Measurements from ENCODE around the gene DUSP15. TPM values are rescaled to one million over a fixed set of nuclear protein-coding genes. Genes with fewer than 3 reads are reported as not detected.

The DUSP15 gene
- total RNA-seq, 1 donor from 2014 or later, result 0.45 TPM

DNA sequence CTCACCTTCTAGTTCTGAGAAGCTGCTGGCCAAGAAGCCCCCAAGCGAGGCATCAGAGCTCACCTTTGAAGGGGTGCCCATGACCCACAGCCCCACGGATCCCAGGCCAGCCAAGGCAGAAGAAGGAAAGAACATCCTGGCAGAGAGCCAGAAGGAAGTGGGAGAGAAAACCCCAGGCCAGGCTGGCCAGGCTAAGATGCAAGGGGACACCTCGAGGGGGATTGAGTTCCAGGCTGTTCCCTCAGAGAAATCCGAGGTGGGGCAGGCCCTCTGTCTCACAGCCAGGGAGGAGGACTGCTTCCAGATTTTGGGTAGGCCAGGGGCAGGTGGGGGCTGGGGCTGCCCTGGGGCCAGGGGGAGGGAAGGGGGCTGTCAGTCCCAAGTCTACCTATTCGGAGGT, 48.9 kb downstream of the DUSP15 start:
- H3K36me3 Mint-ChIP-seq, result no peaks in the 10 kb centered on the region
- Histone ChIP-seq H3K27me3 (no peaks in the 10 kb centered on the region), H3K4me1 (no peaks in the 10 kb centered on the region), H3K36me3 (no peaks in the 10 kb centered on the region), H3K9me3 (ENCODE audit: low read depth) (no peaks in the 10 kb centered on the region), H3K4me2 (no peak overlapping the region), H3K9ac (no peak overlapping the region), H3K27ac (no peak overlapping the region), H2AFZ (replicated peaks) (no peak overlapping the region), H3F3A (ENCODE audit: low read depth) (no peaks in the 10 kb centered on the region), H4K20me1 (ENCODE audit: low read depth) (no peaks in the 10 kb centered on the region), H3K79me2 (ENCODE audit: low read depth) (no peaks in the 10 kb centered on the region), H3K4me3 (no peak overlapping the region)
- H3K27ac Mint-ChIP-seq, result peak overlapping the region; percentile 30
- DNase-seq (ENCODE audit: low spot score), result no peak
- H3K9me3 Mint-ChIP-seq, result no peaks in the 10 kb centered on the region
- no peaks in the 10 kb centered on the region for H3K27me3 Mint-ChIP-seq (ENCODE audit: insufficient read depth, low read depth)
- no peak for TF ChIP-seq EZH2phosphoT487 (IDR thresholded peaks at IDR 0.05)
- TF ChIP-seq EZH2 (IDR thresholded peaks at IDR 0.05), result no peak
- no peak overlapping the region for H3K4me3 Mint-ChIP-seq
- peaks cover 14% of the 10 kb centered on the region for H3K4me1 Mint-ChIP-seq

DNA sequence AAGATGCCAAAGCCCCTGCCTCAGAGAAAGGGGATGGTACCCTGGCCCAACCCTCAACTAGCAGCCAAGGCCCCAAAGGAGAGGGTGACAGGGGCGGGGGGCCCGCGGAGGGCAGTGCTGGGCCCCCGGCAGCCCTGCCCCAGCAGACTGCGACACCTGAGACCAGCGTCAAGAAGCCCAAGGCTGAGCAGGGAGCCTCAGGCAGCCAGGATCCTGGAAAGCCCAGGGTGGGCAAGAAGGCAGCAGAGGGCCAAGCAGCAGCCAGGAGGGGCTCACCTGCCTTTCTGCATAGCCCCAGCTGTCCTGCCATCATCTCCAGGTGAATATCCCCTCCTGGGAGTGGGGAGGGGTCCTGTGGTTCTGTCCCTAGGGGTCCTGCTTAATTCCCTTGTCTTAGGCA, 50.1 kb downstream of the DUSP15 start:
- no peaks in the 10 kb centered on the region for H3K36me3 ChIP-seq
- H3K9me3 ChIP-seq (ENCODE audit: low read depth), result no peaks in the 10 kb centered on the region
- H3K27ac ChIP-seq, result no peak overlapping the region
- no peak for DNase-seq (ENCODE audit: low spot score)
- H3K4me1 Mint-ChIP-seq, result peaks cover 14% of the 10 kb centered on the region
- no peaks in the 10 kb centered on the region for H3K27me3 ChIP-seq
- H3K27ac Mint-ChIP-seq, result no peak overlapping the region
- H3K27me3 Mint-ChIP-seq (ENCODE audit: insufficient read depth, low read depth), result no peaks in the 10 kb centered on the region
- no peak for TF ChIP-seq EZH2phosphoT487 (IDR thresholded peaks at IDR 0.05)
- TF ChIP-seq EZH2 (IDR thresholded peaks at IDR 0.05), result no peak
- TF ChIP-seq, protein P1, sequence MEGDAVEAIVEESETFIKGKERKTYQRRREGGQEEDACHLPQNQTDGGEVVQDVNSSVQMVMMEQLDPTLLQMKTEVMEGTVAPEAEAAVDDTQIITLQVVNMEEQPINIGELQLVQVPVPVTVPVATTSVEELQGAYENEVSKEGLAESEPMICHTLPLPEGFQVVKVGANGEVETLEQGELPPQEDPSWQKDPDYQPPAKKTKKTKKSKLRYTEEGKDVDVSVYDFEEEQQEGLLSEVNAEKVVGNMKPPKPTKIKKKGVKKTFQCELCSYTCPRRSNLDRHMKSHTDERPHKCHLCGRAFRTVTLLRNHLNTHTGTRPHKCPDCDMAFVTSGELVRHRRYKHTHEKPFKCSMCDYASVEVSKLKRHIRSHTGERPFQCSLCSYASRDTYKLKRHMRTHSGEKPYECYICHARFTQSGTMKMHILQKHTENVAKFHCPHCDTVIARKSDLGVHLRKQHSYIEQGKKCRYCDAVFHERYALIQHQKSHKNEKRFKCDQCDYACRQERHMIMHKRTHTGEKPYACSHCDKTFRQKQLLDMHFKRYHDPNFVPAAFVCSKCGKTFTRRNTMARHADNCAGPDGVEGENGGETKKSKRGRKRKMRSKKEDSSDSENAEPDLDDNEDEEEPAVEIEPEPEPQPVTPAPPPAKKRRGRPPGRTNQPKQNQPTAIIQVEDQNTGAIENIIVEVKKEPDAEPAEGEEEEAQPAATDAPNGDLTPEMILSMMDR (IDR thresholded peaks at IDR 0.05), result no peak
- peaks cover 2% of the 10 kb centered on the region for H3K4me1 ChIP-seq
- no peak overlapping the region for H2AFZ ChIP-seq (replicated peaks)
- H3K79me2 ChIP-seq (ENCODE audit: low read depth), result no peaks in the 10 kb centered on the region
- no peaks in the 10 kb centered on the region for H3K36me3 Mint-ChIP-seq
- H3K4me3 ChIP-seq, result no peak overlapping the region
- no peak overlapping the region for H3K4me2 ChIP-seq
- H4K20me1 ChIP-seq (ENCODE audit: low read depth), result no peaks in the 10 kb centered on the region
- peaks cover 3% of the 10 kb centered on the region for H3F3A ChIP-seq (ENCODE audit: low read depth)
- no peak overlapping the region for H3K9ac ChIP-seq
- H3K4me3 Mint-ChIP-seq, result no peak overlapping the region
- H3K9me3 Mint-ChIP-seq, result no peaks in the 10 kb centered on the region

DNA sequence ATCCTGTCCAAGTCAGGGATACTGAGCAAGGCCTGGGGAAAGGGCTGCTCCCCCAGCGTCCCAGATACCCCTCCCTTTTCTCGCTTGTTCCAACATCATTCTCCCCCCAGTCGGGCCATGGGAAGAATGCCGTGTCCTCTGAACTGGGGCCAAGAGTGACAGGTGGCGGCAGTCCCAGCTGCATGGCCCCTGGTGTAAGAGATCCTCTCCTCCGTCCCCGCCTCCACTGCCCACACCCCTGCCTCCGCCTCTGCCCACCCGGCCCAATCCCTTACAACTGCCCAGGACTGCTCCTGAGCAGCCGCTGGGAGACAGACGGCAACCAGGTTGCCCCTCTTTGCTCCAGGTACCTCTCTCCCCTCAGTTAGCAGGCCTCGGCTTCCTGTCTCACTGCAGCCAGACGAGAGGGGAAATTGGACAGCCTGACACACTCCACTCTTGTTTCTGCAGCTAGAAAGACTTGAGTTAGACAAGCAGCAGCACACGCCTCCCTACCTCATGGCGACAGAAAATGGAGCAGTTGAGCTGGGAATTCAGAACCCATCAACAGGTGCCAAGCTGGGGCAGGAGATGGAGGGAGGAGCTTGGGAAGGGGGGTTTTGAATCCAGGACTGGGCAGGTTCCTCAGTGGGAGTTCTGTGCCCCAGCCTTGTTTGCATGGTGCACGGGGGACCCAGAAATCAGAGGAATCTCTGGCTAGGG, 51.1 kb downstream of the DUSP15 start, which contains the start of gene MYLK2:
Gene MYLK2 (plus strand): TSS at position 274 of the 702 bp plus-strand sequence. CDS start 225 bp downstream, at position 499.
- no peak for DNase-seq (ENCODE audit: low spot score)
- Histone ChIP-seq H3K36me3 (no peaks in the 10 kb centered on the region), H3K4me1 (peaks cover 6% of the 10 kb centered on the region), H3K9ac (no peak within 1 kb of the TSS), H3K27me3 (no peaks in the 10 kb centered on the region), H3K4me2 (no peak within 1 kb of the TSS), H2AFZ (replicated peaks) (no peak within 1 kb of the TSS), H3K27ac (no peak within 1 kb of the TSS), H3K9me3 (ENCODE audit: low read depth) (no peaks in the 10 kb centered on the region), H3K79me2 (ENCODE audit: low read depth) (no peaks in the 10 kb centered on the region), H3K4me3 (no peak within 1 kb of the TSS), H3F3A (ENCODE audit: low read depth) (peaks cover 6% of the 10 kb centered on the region), H4K20me1 (ENCODE audit: low read depth) (no peaks in the 10 kb centered on the region)
- Mint-ChIP-seq H3K9me3 (no peaks in the 10 kb centered on the region), H3K27ac (no peak within 1 kb of the TSS), H3K4me1 (peaks cover 17% of the 10 kb centered on the region), H3K27me3 (ENCODE audit: insufficient read depth, low read depth) (no peaks in the 10 kb centered on the region), H3K36me3 (no peaks in the 10 kb centered on the region), H3K4me3 (no peak within 1 kb of the TSS)
- TF ChIP-seq EZH2phosphoT487 (IDR thresholded peaks at IDR 0.05), result no peak
- TF ChIP-seq, protein P1 (IDR thresholded peaks at IDR 0.05), result no peak
- TF ChIP-seq EZH2 (IDR thresholded peaks at IDR 0.05), result no peak

DNA sequence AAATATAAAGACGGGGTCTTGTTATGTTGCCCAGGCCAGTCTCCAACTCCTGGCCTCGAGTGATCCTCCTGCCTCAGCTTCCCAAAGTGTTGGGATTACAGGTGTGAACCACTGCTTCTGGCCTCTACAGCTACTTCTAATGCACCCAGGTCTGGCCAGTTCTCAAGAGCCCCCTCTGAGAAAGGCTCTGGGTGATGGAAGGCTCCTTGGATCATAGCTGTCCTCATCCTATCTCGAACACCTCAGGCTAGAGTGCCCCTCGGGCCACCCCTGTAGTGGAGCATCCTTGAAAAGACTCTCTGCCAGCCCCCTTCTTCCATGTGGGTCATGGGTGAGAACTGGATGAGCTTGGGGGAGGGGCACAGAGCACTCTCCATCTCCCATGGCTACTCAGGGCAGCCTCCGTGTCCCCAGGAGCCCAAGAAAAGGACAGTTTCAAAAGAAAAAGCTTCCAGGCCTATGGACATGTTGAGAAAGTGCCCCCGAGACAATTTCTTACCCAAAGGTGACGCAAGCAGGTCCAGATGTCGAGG, 51.9 kb downstream of the DUSP15 start:
- Histone ChIP-seq H3K4me1 (peaks cover 6% of the 10 kb centered on the region), H3F3A (ENCODE audit: low read depth) (peaks cover 6% of the 10 kb centered on the region), H3K27me3 (no peaks in the 10 kb centered on the region), H2AFZ (replicated peaks) (no peak overlapping the region), H3K27ac (no peak overlapping the region), H3K79me2 (ENCODE audit: low read depth) (no peaks in the 10 kb centered on the region), H3K9ac (no peak overlapping the region), H3K9me3 (ENCODE audit: low read depth) (no peaks in the 10 kb centered on the region), H3K4me3 (no peak overlapping the region), H4K20me1 (ENCODE audit: low read depth) (no peaks in the 10 kb centered on the region), H3K36me3 (no peaks in the 10 kb centered on the region), H3K4me2 (no peak overlapping the region)
- Mint-ChIP-seq H3K9me3 (no peaks in the 10 kb centered on the region), H3K4me3 (no peak overlapping the region), H3K27me3 (ENCODE audit: insufficient read depth, low read depth) (no peaks in the 10 kb centered on the region), H3K36me3 (no peaks in the 10 kb centered on the region), H3K4me1 (peaks cover 10% of the 10 kb centered on the region), H3K27ac (no peak overlapping the region)
- no peak for DNase-seq (ENCODE audit: low spot score)
- no peak for TF ChIP-seq EZH2 (IDR thresholded peaks at IDR 0.05)
- TF ChIP-seq, protein P1 (IDR thresholded peaks at IDR 0.05), result no peak
- TF ChIP-seq EZH2phosphoT487 (IDR thresholded peaks at IDR 0.05), result no peak

All from neural progenitor cell (in vitro differentiated cells).